ENCODE data around the gene CALHM4. TPM values are rescaled to one million over a fixed set of nuclear protein-coding genes. Genes with fewer than 3 reads are reported as not detected.

The CALHM4 gene
- polyA plus RNA-seq, 1 experiment = not detected

- Histone ChIP-seq H3K9me3 (ENCODE audit: control insufficient read depth, insufficient read depth, low read length) (no peaks in the 10 kb centered on the region), H3K27me3 (ENCODE audit: control insufficient read depth, insufficient read depth, low read length) (no peaks in the 10 kb centered on the region), H3K27ac (ENCODE audit: low read depth, low read length) (no peak overlapping the region), H3K4me3 (ENCODE audit: low read depth, low read length) (no peak overlapping the region)
- ChIA-PET POLR2A (interaction anchor here (1.0 to 1.1 kb wide), 2 partner anchors 18 to 41 kb away, joined by 3 read pairs; partner anchors contain the start of genes CALHM5 and RWDD1), CTCF (interaction anchor here (0.6 to 2.2 kb wide), 9 partner anchors 18 to 261 kb away, joined by 3 to 17 read pairs (median 4); partner anchors contain the start of gene CALHM5)
- DNase-seq (ENCODE audit: low read depth, low spot score) = no peak
- no peak for TF ChIP-seq CTCF (IDR thresholded peaks at IDR 0.05; ENCODE audit: low read depth, low read length)
Measured at GRCh38 chr6:116529466-116530290, 23.9 kb upstream of the CALHM4 start.

DNA sequence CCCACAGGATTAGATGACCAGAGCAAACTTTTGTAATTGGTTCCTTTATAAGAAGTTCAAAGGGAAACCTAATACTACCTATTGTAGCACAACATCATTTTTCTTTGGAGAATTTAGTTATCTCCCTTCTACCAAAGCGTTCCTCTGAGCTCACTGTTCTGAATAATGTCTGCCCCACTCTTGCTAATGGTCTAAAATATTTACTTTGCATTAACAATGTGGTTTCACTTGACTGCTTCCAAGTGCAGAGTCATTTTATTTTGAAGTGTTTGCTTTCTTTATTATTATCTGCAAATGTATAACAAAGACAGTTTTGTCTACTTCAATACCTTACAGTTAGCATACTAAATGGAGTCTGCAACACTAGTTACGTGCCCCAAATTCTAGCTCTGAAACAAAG, 23.1 kb upstream of the CALHM4 start:
- DNase-seq (ENCODE audit: low read depth, low spot score) = peak; percentile 33
- CTCF ChIA-PET = interaction anchor here (0.6 to 1.6 kb wide), 10 partner anchors 17 to 261 kb away, joined by 3 to 17 read pairs (median 4); partner anchors contain the start of gene CALHM5
- Histone ChIP-seq H3K27me3 (ENCODE audit: control insufficient read depth, insufficient read depth, low read length) (no peaks in the 10 kb centered on the region), H3K27ac (ENCODE audit: low read depth, low read length) (no peak overlapping the region), H3K9me3 (ENCODE audit: control insufficient read depth, insufficient read depth, low read length) (no peaks in the 10 kb centered on the region), H3K4me3 (ENCODE audit: low read depth, low read length) (no peak overlapping the region)
- POLR2A ChIA-PET = interaction anchor here (0.9 to 1.0 kb wide), 2 partner anchors 18 to 19 kb away, joined by 3 to 4 read pairs; partner anchors contain the start of gene CALHM5
- TF ChIP-seq CTCF (IDR thresholded peaks at IDR 0.05; ENCODE audit: low read depth, low read length) = no peak

DNA sequence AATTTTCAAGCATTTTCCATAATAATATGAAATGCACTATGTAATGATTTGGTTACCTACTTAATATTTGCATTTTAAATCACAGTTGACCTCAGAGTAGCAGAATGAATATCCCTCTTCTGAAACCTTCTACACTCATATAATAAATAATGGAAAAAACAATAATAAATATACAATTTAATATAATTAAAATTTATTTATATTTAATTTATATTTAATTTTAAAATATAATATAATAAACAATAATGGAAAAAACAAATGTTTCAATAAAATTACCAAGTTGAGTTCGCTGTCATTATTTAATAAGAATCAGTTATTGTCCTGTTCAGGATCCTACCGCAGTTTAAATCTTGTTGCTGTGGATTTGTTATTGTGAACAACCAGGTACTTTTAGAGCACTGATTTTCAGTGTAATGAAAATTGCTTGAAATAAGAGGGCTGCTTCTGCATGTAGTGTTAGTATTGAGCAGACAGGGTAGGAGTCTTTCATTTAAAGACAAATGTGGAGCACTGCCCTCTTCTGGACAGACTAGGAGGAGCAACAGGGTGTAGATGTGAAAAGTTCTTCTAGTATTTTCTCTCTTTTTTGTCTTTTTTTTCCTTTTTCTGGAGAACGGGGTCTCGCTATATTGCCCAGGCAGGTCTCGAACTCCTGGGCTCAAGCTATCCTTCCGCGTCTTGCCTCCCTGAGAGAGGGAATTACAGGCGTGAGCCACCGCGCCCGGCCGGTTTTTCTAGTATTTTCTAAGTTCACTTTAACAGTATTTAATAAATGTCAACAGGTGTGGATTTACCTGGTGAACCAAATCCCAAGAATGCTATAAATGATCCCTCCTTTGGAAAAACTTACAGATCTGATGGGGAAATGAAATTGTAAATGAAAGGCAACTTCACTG, 21.6 kb upstream of the CALHM4 start:
- CTCF ChIA-PET = interaction anchor here (0.6 to 4.5 kb wide), 24 partner anchors 8 to 315 kb away, joined by 3 to 99 read pairs (median 4); partner anchors contain the start of genes CALHM4, CALHM5 and TSPYL1

GRCh38 chr6:116533233-116533957, 20.2 kb upstream of the CALHM4 start:
- CTCF ChIA-PET = interaction anchor here (0.6 to 4.5 kb wide), 17 partner anchors 9 to 316 kb away, joined by 3 to 99 read pairs (median 9); partner anchors contain the start of genes CALHM5, TSPYL1 and TSPYL4
- POLR2A ChIA-PET = no interaction called here
- Histone ChIP-seq H3K4me3 (ENCODE audit: low read depth, low read length) (no peak overlapping the region), H3K9me3 (ENCODE audit: control insufficient read depth, insufficient read depth, low read length) (no peaks in the 10 kb centered on the region), H3K27ac (ENCODE audit: low read depth, low read length) (no peak overlapping the region), H3K27me3 (ENCODE audit: control insufficient read depth, insufficient read depth, low read length) (no peaks in the 10 kb centered on the region)
- DNase-seq (ENCODE audit: low read depth, low spot score) = no peak
- TF ChIP-seq CTCF (IDR thresholded peaks at IDR 0.05; ENCODE audit: low read depth, low read length) = no peak

More for the DNA sequence above, 21.6 kb upstream of the CALHM4 start:
- no peaks in the 10 kb centered on the region for H3K9me3 ChIP-seq (ENCODE audit: control insufficient read depth, insufficient read depth, low read length)
- H3K27me3 ChIP-seq (ENCODE audit: control insufficient read depth, insufficient read depth, low read length) = no peaks in the 10 kb centered on the region
- TF ChIP-seq CTCF (IDR thresholded peaks at IDR 0.05; ENCODE audit: low read depth, low read length) = peak; percentile 82
- no peak overlapping the region for H3K27ac ChIP-seq (ENCODE audit: low read depth, low read length)
- no peak overlapping the region for H3K4me3 ChIP-seq (ENCODE audit: low read depth, low read length)
- peak; percentile 52 for DNase-seq (ENCODE audit: low read depth, low spot score)
- POLR2A ChIA-PET = no interaction called here

Measured in AG04450 (cell line).